Activated T-cell treated with anti-CD3 and anti-CD28 coated beads for 24 hours (primary cell): ENCODE measurements around the gene PRTG.
"Not testable (repeated sequence)": the region's sequence is repeated elsewhere in the genome, so short reads cannot be mapped to it uniquely, and the experiment has no call there.

ENCODE experiments used
- DNase-seq: peaks from one replicate; pipeline ENCODE4 v3.0.0-alpha.2; 2020; ENCODE audit warnings: low read depth

The PRTG gene

GRCh38 chr15:55743729-55744655 is 1.0 kb upstream of the PRTG start:
- DNase-seq, result no peak

- no peak for DNase-seq
Observed at GRCh38 chr15:55742498-55742926, 440 bp downstream of the PRTG start.

DNA sequence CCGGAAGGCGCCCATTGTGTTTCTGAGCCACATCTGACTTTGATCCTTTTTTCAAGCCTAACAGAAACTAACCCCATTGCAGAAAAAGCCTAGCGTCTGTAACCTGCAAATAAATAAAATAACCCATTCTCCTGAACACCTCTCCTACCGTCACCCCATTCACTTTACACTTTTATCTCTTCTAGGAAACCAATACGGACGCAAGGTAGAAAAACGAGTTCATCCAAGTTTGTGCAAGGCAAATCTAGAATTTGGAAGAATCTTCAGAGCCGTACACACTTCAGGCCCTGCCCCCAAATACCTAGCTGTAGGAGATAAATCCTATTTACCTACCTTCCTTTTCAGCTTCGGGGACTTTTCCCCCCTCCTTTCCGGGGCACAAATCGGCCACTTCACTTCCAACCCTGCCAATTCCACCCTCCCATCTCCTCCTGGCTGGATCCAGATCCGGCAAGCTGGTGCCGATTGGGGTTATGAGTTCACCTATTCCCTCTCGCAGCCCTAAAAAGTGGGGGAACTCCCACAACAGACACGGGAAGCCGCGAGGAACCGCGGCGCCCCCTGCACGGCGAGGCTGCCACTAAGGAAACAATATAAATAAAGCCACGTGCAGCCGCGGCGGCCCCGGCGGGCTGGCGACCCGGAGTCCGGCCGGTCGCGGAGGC is 987 bp downstream of the PRTG start:
- no peak for DNase-seq

- no peak for DNase-seq
Observed at GRCh38 chr15:55740981-55741832, 1.7 kb downstream of the PRTG start.

DNA sequence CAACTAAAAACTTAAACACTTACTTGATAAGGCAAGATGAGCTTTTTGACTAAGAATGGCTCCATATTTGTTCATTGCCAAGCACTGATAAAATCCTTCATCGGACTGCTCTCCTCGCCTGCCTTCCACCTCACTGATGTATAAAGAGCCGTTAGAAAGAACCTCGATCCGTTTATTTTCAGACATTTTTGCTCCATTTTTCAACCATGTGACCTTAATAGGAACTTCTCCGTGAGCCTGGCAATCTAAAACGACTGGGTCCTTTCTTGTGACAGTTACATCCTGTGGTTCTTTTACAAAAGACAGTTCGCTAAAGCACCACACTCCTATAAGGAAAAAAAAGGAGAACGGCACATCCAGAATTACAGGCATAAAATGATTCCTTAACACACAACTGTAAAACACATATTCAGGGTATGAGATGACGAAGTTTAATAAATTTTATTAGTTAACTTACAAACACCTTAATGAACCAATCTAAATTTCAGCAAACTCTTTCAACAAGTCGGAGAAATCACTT is 2.5 kb downstream of the PRTG start:
- DNase-seq, result no peak

- no peak for DNase-seq
Observed at GRCh38 chr15:55739641-55740040, 3.3 kb downstream of the PRTG start.

- no peak for DNase-seq
Observed at GRCh38 chr15:55738715-55739114, 4.2 kb downstream of the PRTG start.

DNA sequence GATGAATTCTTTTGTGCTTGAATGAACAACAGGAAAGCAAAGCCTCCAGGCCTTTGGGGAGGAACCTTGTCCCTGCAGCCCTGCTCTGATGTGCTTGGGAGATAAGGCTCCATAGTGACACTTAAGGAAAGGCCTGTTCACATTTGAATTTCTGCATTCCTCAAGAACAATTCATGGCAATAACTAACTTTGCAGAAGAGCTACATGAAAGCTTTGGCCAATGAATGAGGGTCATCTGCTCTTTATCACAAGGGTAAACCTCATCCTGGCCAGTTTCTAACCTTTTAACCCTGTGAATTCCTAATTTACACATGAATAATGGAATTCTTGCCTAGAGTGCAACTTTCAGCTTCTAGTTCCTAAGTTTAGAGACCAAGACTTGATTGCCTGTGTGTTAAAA is 5.6 kb downstream of the PRTG start:
- DNase-seq, result no peak

GRCh38 chr15:55736756-55737155 is 6.2 kb downstream of the PRTG start:
- no peak for DNase-seq

DNA sequence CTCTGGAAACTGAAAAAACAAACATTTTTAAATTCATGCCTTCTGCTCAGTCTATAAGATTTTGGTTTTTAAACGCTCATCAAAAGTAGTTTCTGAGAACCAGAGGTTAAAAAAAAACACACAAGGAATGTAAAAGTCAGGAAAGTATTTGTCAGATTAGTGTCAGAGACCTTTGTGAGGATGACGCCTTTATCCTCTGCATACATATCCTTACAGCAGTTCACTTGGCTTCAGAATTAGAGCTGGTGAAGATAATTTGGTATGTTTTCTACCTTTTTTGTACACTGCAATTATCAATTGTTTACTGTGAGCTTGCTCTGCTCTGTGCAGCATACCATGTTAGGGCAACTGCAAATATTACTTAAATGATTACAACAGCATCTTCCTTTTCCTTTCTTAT is 8.3 kb downstream of the PRTG start:
- no peak for DNase-seq

DNA sequence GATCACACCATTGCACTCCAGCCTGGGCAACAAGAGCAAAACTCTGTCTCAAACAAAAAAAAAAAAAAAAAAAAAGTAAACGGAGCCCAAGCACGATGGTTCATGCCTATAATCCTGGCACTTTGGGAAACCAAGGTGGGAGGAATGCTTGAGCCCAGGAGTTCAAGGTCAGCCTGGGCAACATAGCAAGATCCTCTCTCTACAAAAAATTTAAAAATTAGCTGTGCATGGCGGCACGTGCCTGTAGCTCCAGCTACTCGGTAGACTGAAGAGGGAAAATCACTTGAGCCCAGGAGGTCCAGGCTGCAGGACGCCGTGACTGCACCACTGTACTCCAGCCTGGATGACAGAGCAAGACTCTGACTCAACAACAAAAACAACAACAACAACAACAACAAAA is 9.5 kb downstream of the PRTG start:
- DNase-seq, result not testable (repeated sequence)

GRCh38 chr15:55721554-55722185 is 21.3 kb downstream of the PRTG start:
- no peak for DNase-seq

DNA sequence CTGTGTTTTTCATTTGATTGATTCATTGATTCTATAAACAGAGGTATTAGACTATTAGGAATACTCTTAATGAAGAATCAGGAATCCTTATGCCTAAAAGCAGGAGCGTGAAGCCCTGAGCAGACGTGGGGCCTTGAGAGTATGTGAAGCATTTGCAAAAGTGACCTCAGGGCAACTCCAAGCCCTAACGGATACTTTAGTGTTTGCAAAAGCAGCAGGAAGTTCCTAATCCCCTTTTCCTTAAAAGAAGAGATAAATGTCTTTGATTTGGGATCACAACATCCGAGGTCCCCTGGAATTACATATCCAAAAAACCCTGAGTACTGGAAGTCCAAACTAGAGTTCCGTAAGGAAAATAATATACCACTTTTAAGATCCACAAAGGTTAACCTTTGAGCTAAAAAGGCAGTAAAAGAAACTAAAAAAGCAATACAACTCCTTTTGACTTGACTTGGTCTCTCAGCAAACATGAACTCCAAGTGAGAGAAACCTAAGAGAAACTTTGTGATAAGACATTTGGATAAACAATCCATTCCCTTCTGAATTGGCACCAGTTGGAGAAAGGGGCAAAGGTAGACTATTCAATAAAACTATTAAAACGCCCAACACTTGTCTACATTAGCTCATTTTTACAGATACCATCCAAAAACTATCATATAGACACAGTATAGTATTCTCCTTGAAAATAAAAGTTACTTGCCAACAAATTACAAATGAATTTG is 27.4 kb downstream of the PRTG start:
- DNase-seq, result no peak

- DNase-seq, result no peak
Observed at GRCh38 chr15:55714064-55714463, 28.9 kb downstream of the PRTG start.

DNA sequence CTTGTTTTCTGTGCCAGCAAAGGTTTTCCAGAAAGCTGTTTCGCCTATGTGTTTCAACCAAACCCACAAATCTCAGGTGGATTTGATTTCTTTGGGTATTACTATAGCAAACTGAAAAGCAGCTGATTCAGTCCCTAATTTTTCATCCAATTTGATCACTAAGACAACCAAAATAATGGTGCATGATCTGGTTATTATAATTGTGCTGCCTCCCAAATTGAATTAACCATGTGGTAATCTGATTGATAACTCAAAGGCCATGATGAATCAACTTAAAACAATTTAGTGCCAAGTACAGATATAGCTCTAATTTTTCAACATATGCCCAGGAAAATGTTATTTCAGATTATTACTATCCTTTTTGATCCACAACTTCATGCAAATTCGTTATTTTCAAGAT is 30.6 kb downstream of the PRTG start:
- no peak for DNase-seq

DNA sequence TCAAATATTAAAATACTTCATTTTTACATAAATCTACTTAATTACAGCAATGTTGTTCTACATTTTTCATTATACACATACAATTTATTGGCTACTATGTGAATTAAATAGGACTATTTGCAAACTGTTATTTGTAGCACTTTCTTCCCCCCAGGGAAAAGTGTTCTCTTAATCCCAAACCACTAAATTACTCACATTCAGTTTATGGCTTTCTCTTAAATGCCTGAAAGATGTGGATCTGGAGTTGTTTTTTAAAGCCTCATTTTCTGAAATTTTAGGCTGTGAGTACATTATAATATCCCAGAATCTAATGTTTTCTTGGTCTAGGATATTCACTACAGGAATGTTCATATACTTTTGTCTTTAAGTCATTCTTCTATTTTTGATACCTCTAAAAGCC is 32.7 kb downstream of the PRTG start:
- DNase-seq, result no peak

GRCh38 chr15:55709458-55709857 is 33.5 kb downstream of the PRTG start:
- no peak for DNase-seq

- DNase-seq, result no peak
Observed at GRCh38 chr15:55708720-55709119, 34.2 kb downstream of the PRTG start.

DNA sequence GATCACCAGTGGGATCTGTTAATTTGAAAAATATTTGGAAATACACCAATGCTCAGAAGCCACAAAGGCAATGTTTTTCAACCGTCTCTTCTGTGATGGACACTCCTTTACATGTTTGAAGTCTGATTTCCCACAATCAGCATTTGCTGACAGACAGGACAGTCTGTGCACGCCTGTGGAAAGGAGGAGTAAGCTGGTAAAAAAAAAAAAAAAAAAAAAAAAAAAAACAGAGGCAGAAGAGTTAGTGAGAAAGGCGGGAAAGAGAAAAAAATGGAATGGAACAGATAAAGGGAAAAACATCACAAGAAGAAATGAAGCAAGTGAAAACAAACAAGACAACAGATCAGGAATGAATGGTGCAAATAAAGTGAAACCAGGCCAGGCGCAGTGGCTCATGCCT is 35.0 kb downstream of the PRTG start:
- no peak for DNase-seq

- DNase-seq, result no peak
Observed at GRCh38 chr15:55707518-55707917, 35.4 kb downstream of the PRTG start.

GRCh38 chr15:55703873-55704301 is 39.1 kb downstream of the PRTG start:
- DNase-seq, result no peak
